Keratinocyte (primary cell): ENCODE measurements around the gene SIAE.

Experiments
- CTCF ChIP-seq, 3 experiments: IDR thresholded peaks in 1 of 3; conservative IDR thresholded peaks in 1 of 3; optimal IDR thresholded peaks in 1 of 3; 2 replicates in 2 of 3; 3 replicates in 1 of 3; pipeline versions ENCODE3 to v1.5.1; 2011; ENCODE audit warnings: low read length in 3 of 3, mild to moderate bottlenecking in 3 of 3, moderate library complexity in 2 of 3, control low read depth in 1 of 3, inconsistent platforms in 1 of 3; ENCODE audit not compliant: insufficient read depth in 2 of 3; ENCODE audit errors: extremely low read depth in 1 of 3
- EZH2 ChIP-seq: IDR thresholded peaks from one replicate; pipeline ENCODE4 v1.6.1; 2012; ENCODE audit warnings: inconsistent platforms, mild to moderate bottlenecking, low read length, moderate library complexity

DNA sequence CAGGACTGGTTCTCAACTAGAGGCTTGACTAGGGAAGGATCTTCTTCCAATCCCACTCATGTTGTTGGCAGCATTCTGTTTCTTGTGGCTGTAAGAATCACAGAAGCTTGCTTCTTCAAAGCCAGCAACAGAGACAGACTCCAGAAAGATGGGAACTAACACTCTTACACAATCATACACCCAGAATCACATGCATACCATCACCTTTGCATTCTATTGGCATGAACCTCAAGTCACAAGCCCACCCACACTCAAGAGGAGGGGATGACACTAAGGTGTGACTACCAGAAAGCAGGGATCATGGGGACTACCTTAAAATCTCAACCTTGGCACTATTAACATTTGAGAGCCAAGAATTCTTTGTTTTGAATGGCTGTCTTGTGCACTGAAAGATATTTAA is 75.9 kb downstream of the SIAE start:
- no peak for TF ChIP-seq EZH2
- no peak for TF ChIP-seq CTCF (optimal IDR thresholded peaks at IDR 0.05 in 1 of 3, IDR thresholded peaks at IDR 0.05 in 1 of 3, conservative IDR thresholded peaks at IDR 0.05 in 1 of 3; ENCODE audit: extremely low read depth in 1 of 3, insufficient read depth in 2 of 3, low read length in 3 of 3)
